BE2C (cell line): ENCODE data around the gene NUDT16L1.

Experiments
- DNase-seq: peaks from one replicate; pipeline ENCODE4 v3.0.0-alpha.2; 2020
- H3K27me3 ChIP-seq: fragments of 250-450 bp; sonication (Bioruptor Pico); 2 replicates; pipeline ENCODE4 v1.5.1; 2020; ENCODE audit warnings: mild to moderate bottlenecking
- H3K36me3 ChIP-seq: fragments of 250-450 bp; sonication (Bioruptor Pico); 2 replicates; pipeline ENCODE4 v1.5.1; 2020; ENCODE audit warnings: mild to moderate bottlenecking
- H3K4me1 ChIP-seq: fragments of 250-450 bp; sonication (Bioruptor Pico); 2 replicates; pipeline ENCODE4 v1.5.1; 2020
- H3K4me3 ChIP-seq: 2 replicates; pipeline ENCODE4 v1.5.1; 2011; ENCODE audit warnings: low read depth, low read length
- H3K9me3 ChIP-seq: fragments of 250-450 bp; sonication (Bioruptor Pico); 2 replicates; pipeline ENCODE4 v1.5.1; 2020
- CTCF ChIP-seq: IDR thresholded peaks from 2 replicates; pipeline ENCODE4 v1.5.1; 2012; ENCODE audit warnings: mild to moderate bottlenecking, low read depth, low read length

Gene NUDT16L1

GRCh38 chr16:4695473-4696171, 2.3 kb downstream of the NUDT16L1 start:
- no peaks in the 10 kb centered on the region for H3K9me3 ChIP-seq
- H3K36me3 ChIP-seq, result peaks cover 43% of the 10 kb centered on the region
- TF ChIP-seq CTCF, result no peak
- H3K4me3 ChIP-seq, result no peak overlapping the region
- no peak for DNase-seq
- H3K4me1 ChIP-seq, result no peaks in the 10 kb centered on the region; the same call in 1 of the 2 replicates
- no peaks in the 10 kb centered on the region for H3K27me3 ChIP-seq

GRCh38 chr16:4696172-4696904, 3.0 kb downstream of the NUDT16L1 start:
- Histone ChIP-seq H3K9me3 (no peaks in the 10 kb centered on the region), H3K4me3 (no peak overlapping the region), H3K36me3 (peaks cover 50% of the 10 kb centered on the region), H3K27me3 (no peaks in the 10 kb centered on the region), H3K4me1 (no peaks in the 10 kb centered on the region; the same call in 1 of the 2 replicates)
- peak; percentile 32 for DNase-seq
- TF ChIP-seq CTCF, result no peak

- Histone ChIP-seq H3K4me1 (no peaks in the 10 kb centered on the region; the same call in 1 of the 2 replicates), H3K36me3 (peaks cover 56% of the 10 kb centered on the region), H3K27me3 (no peaks in the 10 kb centered on the region), H3K9me3 (no peaks in the 10 kb centered on the region), H3K4me3 (no peak overlapping the region)
- peak; percentile 22 for DNase-seq
- no peak for TF ChIP-seq CTCF
Observed at GRCh38 chr16:4696905-4697847, 3.8 kb downstream of the NUDT16L1 start.

- H3K4me3 ChIP-seq, result no peak overlapping the region
- H3K9me3 ChIP-seq, result no peaks in the 10 kb centered on the region
- no peaks in the 10 kb centered on the region for H3K27me3 ChIP-seq
- TF ChIP-seq CTCF, result no peak
- no peak for DNase-seq
- H3K4me1 ChIP-seq, result no peaks in the 10 kb centered on the region; the same call in 1 of the 2 replicates
- H3K36me3 ChIP-seq, result peaks cover 60% of the 10 kb centered on the region
Observed at GRCh38 chr16:4697848-4698291, 4.5 kb downstream of the NUDT16L1 start.

- DNase-seq, result peak; percentile 11
- no peaks in the 10 kb centered on the region for H3K27me3 ChIP-seq
- no peaks in the 10 kb centered on the region; the same call in 1 of the 2 replicates for H3K4me1 ChIP-seq
- H3K9me3 ChIP-seq, result no peaks in the 10 kb centered on the region
- no peak overlapping the region for H3K4me3 ChIP-seq
- H3K36me3 ChIP-seq, result peaks cover 60% of the 10 kb centered on the region
- TF ChIP-seq CTCF, result no peak
Observed at GRCh38 chr16:4698321-4699045, 5.1 kb downstream of the NUDT16L1 start.
